A549 (cell line): Measurements from ENCODE around the gene UGT3A1. TPM values are rescaled to one million over a fixed set of nuclear protein-coding genes. Genes with fewer than 3 reads are reported as not detected.

Experiments
- ATAC-seq, 2 experiments: fragments of 200-7000 bp in 1 of 2; fragments of >200 bp in 1 of 2; cut with Nextera tagmentation in 1 of 2; cut with Tn5 transposase in 1 of 2; 3 replicates each; pipeline versions ENCODE4 v1.8.0 to v1.9.1; 2018 to 2020; ENCODE audit warnings: mild to moderate bottlenecking in 1 of 2, moderate library complexity in 1 of 2
- CTCF ChIA-PET: fragments of 300-600 bp; sonication (Branson Sonifier 250); formaldehyde crosslinking; extraction: SDS; loops from one replicate; lab custom pipeline; 2021; ENCODE audit warnings: antibody characterized with exemption, inconsistent platforms; lab: Yijun Ruan, JAX
- POLR2A ChIA-PET: fragments of 350-600 bp; formaldehyde crosslinking; extraction: SDS; loops from one replicate; lab custom pipeline; 2021; ENCODE audit warnings: antibody characterized with exemption, inconsistent platforms; lab: Yijun Ruan, JAX
- DNase-seq, 2 experiments: peaks; one replicate each; pipeline versions ENCODE4 v3.0.0 to v3.0.0-alpha.2; 2011 to 2016; ENCODE audit warnings: low read depth in 1 of 2, low spot score in 1 of 2
- FAIRE-seq: peaks from 2 replicates; lab custom pipeline; 2011; peaks lifted over from hg19 to GRCh38; lab: Jason Lieb, UNC
- H3K27ac ChIP-seq, 2 experiments: fragments of >200 bp; sonication (Bioruptor Twin); formaldehyde crosslinking; 3 replicates each; pipeline ENCODE4 v1.5.1; 2016 to 2017
- H3K4me1 ChIP-seq: fragments of >200 bp; sonication (Bioruptor Twin); formaldehyde crosslinking; 3 replicates; pipeline ENCODE4 v1.6.1; 2016
- H3K4me2 ChIP-seq: fragments of >200 bp; sonication (Bioruptor Twin); formaldehyde crosslinking; 3 replicates; pipeline ENCODE4 v1.6.1; 2016
- H3K4me3 ChIP-seq: fragments of >200 bp; sonication (Bioruptor Twin); formaldehyde crosslinking; 3 replicates; pipeline ENCODE4 v1.5.1; 2016
- H3K9me3 ChIP-seq: fragments of >200 bp; sonication (Bioruptor Twin); formaldehyde crosslinking; 3 replicates; pipeline ENCODE4 v1.6.1; 2016
- CEBPB ChIP-seq, 2 experiments: fragments of >200 bp in 1 of 2; sonication (Bioruptor Twin) in 1 of 2; formaldehyde crosslinking in 1 of 2; IDR thresholded peaks; 2 replicates each; pipeline ENCODE4 v1.6.1; 2012 to 2016
- CHD2 ChIP-seq: fragments of 150-350 bp; IDR thresholded peaks from 2 replicates; pipeline ENCODE4 v1.6.1; 2014; ENCODE audit warnings: low read length; ENCODE audit not compliant: partially characterized antibody
- CHD4 ChIP-seq: fragments of 200-600 bp; sonication (generic); IDR thresholded peaks from 2 replicates; pipeline ENCODE4 v1.6.1; 2016; ENCODE audit warnings: antibody characterized with exemption, mild to moderate bottlenecking, borderline replicate concordance
- EHF ChIP-seq: fragments of 250-450 bp; sonication (Bioruptor Pico); IDR thresholded peaks from 2 replicates; pipeline ENCODE4 v1.5.0; 2020; ENCODE audit warnings: mild to moderate bottlenecking
- EP300 ChIP-seq, 2 experiments: fragments of >200 bp; sonication (Bioruptor Twin); formaldehyde crosslinking; IDR thresholded peaks; 2 replicates in 1 of 2; 3 replicates in 1 of 2; pipeline ENCODE4 v1.6.1; 2016 to 2017
- ESRRA ChIP-seq: fragments of 150-350 bp; IDR thresholded peaks from 2 replicates; pipeline ENCODE4 v1.6.1; 2014; ENCODE audit warnings: mild to moderate bottlenecking, low read length, borderline replicate concordance
- FOSB ChIP-seq: fragments of 250-450 bp; sonication (Bioruptor Pico); IDR thresholded peaks from 2 replicates; pipeline ENCODE4 v1.5.0; 2020; ENCODE audit warnings: mild to moderate bottlenecking, moderate library complexity
- FOSL2 ChIP-seq, 2 experiments: fragments of 450-650 bp in 1 of 2; fragments of >200 bp in 1 of 2; sonication (Bioruptor Twin) in 1 of 2; formaldehyde crosslinking; IDR thresholded peaks; 2 replicates each; pipeline versions ENCODE4 v1.5.0 to v1.6.1; 2016 to 2020; ENCODE audit warnings: mild to moderate bottlenecking in 1 of 2, moderate library complexity in 1 of 2
- GATA3 ChIP-seq: IDR thresholded peaks from 2 replicates; pipeline ENCODE4 v1.6.1; 2012; ENCODE audit warnings: borderline replicate concordance
- HEYL ChIP-seq: fragments of 250-450 bp; sonication (Bioruptor Pico); IDR thresholded peaks from 2 replicates; pipeline ENCODE4 v1.8.0; 2021; ENCODE audit warnings: mild to moderate bottlenecking, moderate library complexity
- HOXB13 ChIP-seq: fragments of 250-450 bp; sonication (Bioruptor Pico); IDR thresholded peaks from 2 replicates; pipeline ENCODE4 v1.5.0; 2020; ENCODE audit warnings: low read depth, mild to moderate bottlenecking, moderate library complexity
- JUNB ChIP-seq: fragments of >200 bp; sonication (Bioruptor Twin); formaldehyde crosslinking; IDR thresholded peaks from 2 replicates; pipeline ENCODE4 v1.6.1; 2016
- MAFK ChIP-seq: fragments of 450-650 bp; IDR thresholded peaks from 2 replicates; pipeline ENCODE4 v1.6.1; 2014; ENCODE audit not compliant: partially characterized antibody
- MAZ ChIP-seq: fragments of 150-350 bp; IDR thresholded peaks from 2 replicates; pipeline ENCODE4 v1.6.1; 2014; ENCODE audit warnings: antibody characterized with exemption, low read depth, low read length, borderline replicate concordance
- PHF8 ChIP-seq: fragments of 200-600 bp; sonication (generic); IDR thresholded peaks from 2 replicates; pipeline ENCODE4 v1.6.1; 2016; ENCODE audit warnings: low read depth, mild to moderate bottlenecking, antibody characterized with exemption, moderate library complexity, borderline replicate concordance
- POLR2A ChIP-seq: IDR thresholded peaks from 2 replicates; pipeline ENCODE4 v1.6.1; 2012; ENCODE audit warnings: mild to moderate bottlenecking, low read length
- POLR2AphosphoS2 ChIP-seq: conservative IDR thresholded peaks from 2 replicates; pipeline ENCODE4 v1.6.1; 2012; ENCODE audit warnings: low read length, improper control_type of control experiment, inconsistent platforms
- RAD21 ChIP-seq, 2 experiments: fragments of >200 bp in 1 of 2; sonication (Bioruptor Twin) in 1 of 2; formaldehyde crosslinking in 1 of 2; IDR thresholded peaks in 1 of 2; conservative IDR thresholded peaks in 1 of 2; 2 replicates in 1 of 2; 3 replicates in 1 of 2; pipeline ENCODE4 v1.6.1; 2012 to 2018; ENCODE audit warnings: inconsistent platforms in 1 of 2
- RNF2 ChIP-seq: fragments of 200-600 bp; sonication (generic); IDR thresholded peaks from 2 replicates; pipeline ENCODE4 v1.6.1; 2016; ENCODE audit warnings: low read depth, mild to moderate bottlenecking, antibody characterized with exemption, moderate library complexity, borderline replicate concordance
- SMC3 ChIP-seq: fragments of >200 bp; sonication (Bioruptor Twin); formaldehyde crosslinking; IDR thresholded peaks from 3 replicates; pipeline ENCODE4 v1.6.1; 2018; ENCODE audit warnings: inconsistent platforms
- SREBF2 ChIP-seq: fragments of 450-650 bp; IDR thresholded peaks from 2 replicates; pipeline ENCODE4 v1.6.1; 2014; ENCODE audit warnings: mild to moderate bottlenecking, moderate library complexity
- TFCP2L1 ChIP-seq: fragments of 250-450 bp; sonication (Bioruptor Pico); IDR thresholded peaks from 2 replicates; pipeline ENCODE4 v1.5.0; 2021; ENCODE audit warnings: mild to moderate bottlenecking
- WGBS: methylation state at CpG from one replicate; pipeline ENCODE4 v1.1.6; 2017; ENCODE audit errors: missing lambda C conversion rate; 5-methylcytosine and 5-hydroxymethylcytosine counted together
- polyA plus RNA-seq, 4 experiments: library from polyadenylated mRNA; depleted of rRNA in 3 of 4; stranded (reverse); fragments of >200 nt; fragmentation: RNase III in 1 of 4; extraction: RNeasy Plus Mini Kit Qiagen cat#74134 plus additional on column Dnase treatment in 1 of 4; gene quantifications; 2 replicates in 3 of 4; 3 replicates in 1 of 4; pipeline ENCODE4 v1.2.3, GENCODE V29; 2011 to 2017
- TF ChIP-seq, protein P1 (sequence below): fragments of >200 bp; sonication (Bioruptor Twin); formaldehyde crosslinking; IDR thresholded peaks from 3 replicates; pipeline ENCODE4 v1.6.1; 2016
- TF ChIP-seq, protein P2 (sequence below): fragments of 250-450 bp; sonication (Bioruptor Pico); IDR thresholded peaks from 2 replicates; pipeline ENCODE4 v1.5.0; 2020; ENCODE audit warnings: low read depth, mild to moderate bottlenecking, moderate library complexity
- TF ChIP-seq, protein P3 (sequence below): IDR thresholded peaks from 2 replicates; pipeline ENCODE4 v1.6.1; 2012; ENCODE audit warnings: low read depth, borderline replicate concordance
- TF ChIP-seq, protein P4 (sequence below): fragments of 450-650 bp; IDR thresholded peaks from 2 replicates; pipeline ENCODE4 v1.6.1; 2014; ENCODE audit warnings: antibody characterized with exemption
- TF ChIP-seq, protein P5 (sequence below): fragments of 250-450 bp; sonication (Bioruptor Pico); IDR thresholded peaks from 2 replicates; pipeline ENCODE4 v1.5.0; 2021; ENCODE audit warnings: mild to moderate bottlenecking, moderate library complexity, borderline replicate concordance

Gene UGT3A1
- polyA plus RNA-seq, 2 of the 4 experiments (the other 2 are of a cell fraction): not detected

DNA sequence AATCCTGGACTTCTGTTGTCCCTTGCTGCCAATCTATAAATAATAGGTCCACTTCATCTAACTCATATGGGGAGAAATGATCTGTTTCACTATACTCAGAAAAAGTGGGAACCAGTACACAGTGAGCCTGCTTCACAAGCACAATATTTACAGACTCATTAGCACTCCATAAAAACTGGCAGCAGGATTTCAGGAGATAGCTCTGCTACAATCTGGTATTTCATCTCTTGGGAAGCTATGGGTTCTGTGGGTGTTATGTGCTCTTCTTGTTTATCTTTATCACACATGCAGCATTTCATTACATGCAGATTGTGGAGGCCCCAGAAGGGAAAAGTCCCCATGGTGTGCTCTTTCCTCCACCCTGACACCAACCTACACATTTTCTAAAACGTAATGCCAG, 42.3 kb upstream of the UGT3A1 start:
- no peak for DNase-seq
- no peak overlapping the region for H3K27ac ChIP-seq
- no peak overlapping the region for H3K4me3 ChIP-seq
- CTCF ChIA-PET: interaction anchor here (0.7 to 1.5 kb wide), 2 partner anchors 27 to 46 kb away, joined by 3 read pairs; no protein-coding TSS in a partner anchor
- no peaks in the 10 kb centered on the region for H3K4me1 ChIP-seq
- WGBS: 3% methylated on average over 1 of the region's 1 CpG
- H3K4me2 ChIP-seq: no peak overlapping the region
- ATAC-seq: no peak
- TF ChIP-seq SMC3 (no peak), PHF8 (no peak), HOXB13 (CRISPR knock-in tag) (no peak), RAD21 (conservative IDR thresholded peaks at IDR 0.05 in 1 of 2, IDR thresholded peaks at IDR 0.05 in 1 of 2) (no peak), FOSL2 (IDR thresholded peaks at IDR 0.05) (no peak), FOSL2 (CRISPR knock-in tag; IDR thresholded peaks at IDR 0.05) (no peak), RNF2 (no peak), MAZ (no peak), CHD2 (no peak), EHF (CRISPR knock-in tag) (no peak)
- no peak for FAIRE-seq
- no peaks in the 10 kb centered on the region for H3K9me3 ChIP-seq
- POLR2A ChIA-PET: no interaction called here

DNA sequence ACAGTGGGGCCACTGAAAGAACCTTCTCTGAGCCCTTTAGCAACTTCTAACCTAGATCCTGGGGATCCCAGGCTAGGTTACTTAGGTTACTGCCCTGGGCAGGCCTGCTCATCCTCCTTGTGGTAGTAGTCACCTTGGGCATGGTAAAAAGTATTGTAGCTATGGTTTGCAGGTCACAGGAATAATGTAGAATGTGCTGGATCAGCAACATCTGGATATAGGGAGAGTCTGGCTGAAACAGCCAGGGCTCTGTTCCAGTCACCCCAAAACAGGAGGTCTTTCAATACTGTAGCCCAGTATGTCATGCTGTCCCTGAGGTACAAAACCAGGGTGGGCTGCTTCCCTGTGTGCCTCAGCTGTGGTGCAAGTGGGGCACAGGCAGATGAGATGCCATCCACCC, 41.9 kb upstream of the UGT3A1 start:
- Histone ChIP-seq H3K9me3 (no peaks in the 10 kb centered on the region), H3K27ac (no peak overlapping the region), H3K4me3 (no peak overlapping the region), H3K4me2 (no peak overlapping the region), H3K4me1 (no peaks in the 10 kb centered on the region)
- POLR2A ChIA-PET: no interaction called here
- CTCF ChIA-PET: interaction anchor here (0.7 kb wide), 1 partner anchor 46 kb away, joined by 3 read pairs; no protein-coding TSS in a partner anchor
- no peak for TF ChIP-seq POLR2A
- no peak for TF ChIP-seq RAD21 (conservative IDR thresholded peaks at IDR 0.05 in 1 of 2, IDR thresholded peaks at IDR 0.05 in 1 of 2)
- TF ChIP-seq MAFK: peak; percentile 67
- TF ChIP-seq, protein P1, sequence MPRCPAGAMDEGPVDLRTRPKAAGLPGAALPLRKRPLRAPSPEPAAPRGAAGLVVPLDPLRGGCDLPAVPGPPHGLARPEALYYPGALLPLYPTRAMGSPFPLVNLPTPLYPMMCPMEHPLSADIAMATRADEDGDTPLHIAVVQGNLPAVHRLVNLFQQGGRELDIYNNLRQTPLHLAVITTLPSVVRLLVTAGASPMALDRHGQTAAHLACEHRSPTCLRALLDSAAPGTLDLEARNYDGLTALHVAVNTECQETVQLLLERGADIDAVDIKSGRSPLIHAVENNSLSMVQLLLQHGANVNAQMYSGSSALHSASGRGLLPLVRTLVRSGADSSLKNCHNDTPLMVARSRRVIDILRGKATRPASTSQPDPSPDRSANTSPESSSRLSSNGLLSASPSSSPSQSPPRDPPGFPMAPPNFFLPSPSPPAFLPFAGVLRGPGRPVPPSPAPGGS: no peak
- no peak for DNase-seq
- ATAC-seq: no peak
- FAIRE-seq: no peak

DNA sequence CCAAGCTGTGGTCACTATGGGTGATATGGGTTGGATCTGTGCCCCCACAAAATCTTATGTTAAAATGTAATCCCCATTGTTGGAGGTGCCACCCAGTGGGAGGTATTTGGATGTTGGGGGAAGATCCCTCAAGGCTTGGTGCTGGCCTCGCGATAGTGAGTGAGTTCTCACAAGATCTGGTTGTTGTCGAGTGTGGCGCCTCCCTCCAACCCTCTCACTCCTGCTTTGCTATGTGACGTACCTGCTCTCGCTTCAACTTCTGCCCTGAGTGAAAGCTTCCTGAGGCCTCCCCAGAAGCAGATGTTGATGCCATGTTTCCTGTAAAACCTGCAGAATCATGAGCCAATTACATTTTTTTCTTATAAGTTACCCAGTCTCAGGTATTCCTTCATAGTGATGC, 40.0 kb upstream of the UGT3A1 start:
- CTCF ChIA-PET: no interaction called here

DNA sequence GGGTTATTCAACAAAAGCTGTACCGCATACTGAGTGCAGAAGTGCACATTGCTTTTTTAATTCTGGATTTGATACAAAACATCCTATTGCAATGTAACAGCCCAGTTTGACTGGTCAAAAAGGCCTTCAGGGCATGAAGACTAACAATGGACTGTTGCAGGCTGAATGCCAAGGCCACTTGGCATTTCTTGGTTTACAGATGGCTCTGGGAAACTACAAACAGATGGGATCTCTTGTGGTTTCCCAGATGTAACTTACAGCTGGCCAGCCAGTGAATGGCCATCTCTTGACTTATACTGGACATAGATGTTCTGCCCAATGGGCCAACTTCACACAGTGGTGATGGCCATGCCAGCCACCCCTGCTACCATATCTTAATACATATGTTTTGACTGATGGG, 38.7 kb upstream of the UGT3A1 start:
- Histone ChIP-seq H3K4me2 (no peak overlapping the region), H3K27ac (no peak overlapping the region), H3K4me3 (no peak overlapping the region), H3K9me3 (no peaks in the 10 kb centered on the region), H3K4me1 (no peaks in the 10 kb centered on the region)
- FAIRE-seq (no peak), ATAC-seq (no peak), DNase-seq (no peak)
- POLR2A ChIA-PET: no interaction called here
- WGBS: 29% methylated on average over 1 of the region's 1 CpG
- CTCF ChIA-PET: no interaction called here
- no peak for TF ChIP-seq CHD4
- TF ChIP-seq, protein P2, sequence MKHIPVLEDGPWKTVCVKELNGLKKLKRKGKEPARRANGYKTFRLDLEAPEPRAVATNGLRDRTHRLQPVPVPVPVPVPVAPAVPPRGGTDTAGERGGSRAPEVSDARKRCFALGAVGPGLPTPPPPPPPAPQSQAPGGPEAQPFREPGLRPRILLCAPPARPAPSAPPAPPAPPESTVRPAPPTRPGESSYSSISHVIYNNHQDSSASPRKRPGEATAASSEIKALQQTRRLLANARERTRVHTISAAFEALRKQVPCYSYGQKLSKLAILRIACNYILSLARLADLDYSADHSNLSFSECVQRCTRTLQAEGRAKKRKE: no peak
- TF ChIP-seq MAZ: no peak
- TF ChIP-seq CHD2: no peak
- TF ChIP-seq, protein P3, sequence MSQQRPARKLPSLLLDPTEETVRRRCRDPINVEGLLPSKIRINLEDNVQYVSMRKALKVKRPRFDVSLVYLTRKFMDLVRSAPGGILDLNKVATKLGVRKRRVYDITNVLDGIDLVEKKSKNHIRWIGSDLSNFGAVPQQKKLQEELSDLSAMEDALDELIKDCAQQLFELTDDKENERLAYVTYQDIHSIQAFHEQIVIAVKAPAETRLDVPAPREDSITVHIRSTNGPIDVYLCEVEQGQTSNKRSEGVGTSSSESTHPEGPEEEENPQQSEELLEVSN: no peak
- TF ChIP-seq, protein P4, sequence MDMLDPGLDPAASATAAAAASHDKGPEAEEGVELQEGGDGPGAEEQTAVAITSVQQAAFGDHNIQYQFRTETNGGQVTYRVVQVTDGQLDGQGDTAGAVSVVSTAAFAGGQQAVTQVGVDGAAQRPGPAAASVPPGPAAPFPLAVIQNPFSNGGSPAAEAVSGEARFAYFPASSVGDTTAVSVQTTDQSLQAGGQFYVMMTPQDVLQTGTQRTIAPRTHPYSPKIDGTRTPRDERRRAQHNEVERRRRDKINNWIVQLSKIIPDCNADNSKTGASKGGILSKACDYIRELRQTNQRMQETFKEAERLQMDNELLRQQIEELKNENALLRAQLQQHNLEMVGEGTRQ: no peak
- no peak for TF ChIP-seq RAD21 (conservative IDR thresholded peaks at IDR 0.05 in 1 of 2, IDR thresholded peaks at IDR 0.05 in 1 of 2)
- TF ChIP-seq, protein P5, sequence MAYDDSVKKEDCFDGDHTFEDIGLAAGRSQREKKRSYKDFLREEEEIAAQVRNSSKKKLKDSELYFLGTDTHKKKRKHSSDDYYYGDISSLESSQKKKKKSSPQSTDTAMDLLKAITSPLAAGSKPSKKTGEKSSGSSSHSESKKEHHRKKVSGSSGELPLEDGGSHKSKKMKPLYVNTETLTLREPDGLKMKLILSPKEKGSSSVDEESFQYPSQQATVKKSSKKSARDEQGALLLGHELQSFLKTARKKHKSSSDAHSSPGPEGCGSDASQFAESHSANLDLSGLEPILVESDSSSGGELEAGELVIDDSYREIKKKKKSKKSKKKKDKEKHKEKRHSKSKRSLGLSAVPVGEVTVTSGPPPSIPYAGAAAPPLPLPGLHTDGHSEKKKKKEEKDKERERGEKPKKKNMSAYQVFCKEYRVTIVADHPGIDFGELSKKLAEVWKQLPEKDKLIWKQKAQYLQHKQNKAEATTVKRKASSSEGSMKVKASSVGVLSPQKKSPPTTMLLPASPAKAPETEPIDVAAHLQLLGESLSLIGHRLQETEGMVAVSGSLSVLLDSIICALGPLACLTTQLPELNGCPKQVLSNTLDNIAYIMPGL (CRISPR knock-in tag): no peak
- TF ChIP-seq MAFK: no peak
- no peak for TF ChIP-seq CEBPB (IDR thresholded peaks at IDR 0.05)

More for the DNA sequence above, 40.0 kb upstream of the UGT3A1 start:
- Histone ChIP-seq H3K4me3 (no peak overlapping the region), H3K9me3 (no peaks in the 10 kb centered on the region), H3K27ac (no peak overlapping the region), H3K4me2 (no peak overlapping the region), H3K4me1 (no peaks in the 10 kb centered on the region)
- DNase-seq (no peak), ATAC-seq (no peak), FAIRE-seq (no peak)
- WGBS: 59% methylated on average over 6 of the region's 6 CpGs
- POLR2A ChIA-PET: no interaction called here
- TF ChIP-seq EHF (CRISPR knock-in tag): no peak
- no peak for TF ChIP-seq SMC3
- no peak for TF ChIP-seq FOSB (CRISPR knock-in tag)
- TF ChIP-seq, protein P2: no peak
- TF ChIP-seq ESRRA: no peak
- TF ChIP-seq HOXB13 (CRISPR knock-in tag): no peak
- no peak for TF ChIP-seq SREBF2
- no peak for TF ChIP-seq HEYL (CRISPR knock-in tag)
- TF ChIP-seq PHF8: no peak
- TF ChIP-seq POLR2AphosphoS2: no peak
- TF ChIP-seq EP300 (IDR thresholded peaks at IDR 0.05): no peak
- no peak for TF ChIP-seq JUNB
- no peak for TF ChIP-seq TFCP2L1 (CRISPR knock-in tag)
- no peak for TF ChIP-seq GATA3
